Measurements from ENCODE around the gene GCSH. TPM values are rescaled to one million over a fixed set of nuclear protein-coding genes. Genes with fewer than 3 reads are reported as not detected.

Gene GCSH
- total and polyA plus RNA-seq, 2 experiments from 2014 or later, result 15.8 to 78.9 TPM

DNA sequence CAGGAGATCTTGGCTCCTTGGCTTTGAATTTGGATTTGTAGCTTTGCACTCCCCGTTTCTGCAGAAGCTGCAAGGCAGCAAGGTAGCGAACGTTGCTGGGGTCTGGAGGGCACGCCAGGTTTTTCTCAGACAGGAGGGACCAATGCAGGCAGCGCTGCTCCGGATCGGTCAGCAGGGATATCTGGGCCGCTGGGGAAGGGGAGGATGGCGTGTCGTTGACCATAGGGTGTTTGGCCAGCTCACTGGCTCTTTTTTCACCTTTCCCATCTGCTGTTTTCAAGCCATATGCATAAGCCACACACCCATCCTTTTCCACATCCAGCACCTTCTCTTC lies 34.9 kb downstream of the GCSH start:
- no peaks in the 10 kb centered on the region for H3K36me3 ChIP-seq
- H3K4me1 ChIP-seq (ENCODE audit: low read depth), result no peaks in the 10 kb centered on the region
- no peak overlapping the region for H3K27ac ChIP-seq
- H3K4me3 ChIP-seq, result no peak overlapping the region
- no peaks in the 10 kb centered on the region for H3K9me3 ChIP-seq (ENCODE audit: low read depth)
- TF ChIP-seq, protein P1, sequence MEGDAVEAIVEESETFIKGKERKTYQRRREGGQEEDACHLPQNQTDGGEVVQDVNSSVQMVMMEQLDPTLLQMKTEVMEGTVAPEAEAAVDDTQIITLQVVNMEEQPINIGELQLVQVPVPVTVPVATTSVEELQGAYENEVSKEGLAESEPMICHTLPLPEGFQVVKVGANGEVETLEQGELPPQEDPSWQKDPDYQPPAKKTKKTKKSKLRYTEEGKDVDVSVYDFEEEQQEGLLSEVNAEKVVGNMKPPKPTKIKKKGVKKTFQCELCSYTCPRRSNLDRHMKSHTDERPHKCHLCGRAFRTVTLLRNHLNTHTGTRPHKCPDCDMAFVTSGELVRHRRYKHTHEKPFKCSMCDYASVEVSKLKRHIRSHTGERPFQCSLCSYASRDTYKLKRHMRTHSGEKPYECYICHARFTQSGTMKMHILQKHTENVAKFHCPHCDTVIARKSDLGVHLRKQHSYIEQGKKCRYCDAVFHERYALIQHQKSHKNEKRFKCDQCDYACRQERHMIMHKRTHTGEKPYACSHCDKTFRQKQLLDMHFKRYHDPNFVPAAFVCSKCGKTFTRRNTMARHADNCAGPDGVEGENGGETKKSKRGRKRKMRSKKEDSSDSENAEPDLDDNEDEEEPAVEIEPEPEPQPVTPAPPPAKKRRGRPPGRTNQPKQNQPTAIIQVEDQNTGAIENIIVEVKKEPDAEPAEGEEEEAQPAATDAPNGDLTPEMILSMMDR (IDR thresholded peaks at IDR 0.05; ENCODE audit: low read depth, low read length), result no peak
- DNase-seq (ENCODE audit: low read depth in 1 of 2, low spot score in 1 of 2), result no peak
- no peaks in the 10 kb centered on the region for H3K27me3 ChIP-seq

DNA sequence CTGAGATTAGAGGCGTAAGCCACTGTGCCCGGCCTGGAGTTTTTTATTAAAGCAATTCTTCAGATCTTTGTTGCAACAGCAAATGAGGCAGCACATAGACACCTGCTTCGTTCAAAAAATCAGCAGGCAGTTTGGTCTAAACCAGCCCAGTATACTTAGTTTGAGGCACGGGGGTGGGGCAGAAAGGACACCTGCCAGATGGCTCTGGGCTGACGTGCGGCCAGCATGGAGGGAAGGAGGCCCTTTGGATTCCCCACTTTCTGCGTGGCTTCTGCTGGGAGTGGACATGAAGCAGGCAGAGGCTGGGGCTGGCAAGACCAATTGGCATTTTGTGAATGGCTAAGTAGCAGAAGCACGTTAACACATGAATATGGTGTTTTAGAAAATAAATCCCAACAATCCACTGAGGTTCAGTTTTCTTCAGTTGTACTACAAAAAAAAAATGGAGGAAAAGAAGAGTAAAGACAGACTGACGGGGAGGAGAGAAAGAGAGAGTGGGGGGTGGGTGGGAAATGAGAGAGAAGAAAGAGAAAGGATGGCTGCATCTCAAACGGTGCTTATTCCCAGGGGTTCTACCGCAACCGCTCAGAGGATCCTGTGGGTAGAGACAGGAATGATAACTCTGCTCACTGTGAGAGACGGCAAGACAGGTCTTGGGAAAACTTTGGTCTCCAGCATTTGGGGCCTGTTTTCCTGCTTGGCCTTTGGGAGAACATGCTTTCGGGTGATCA lies 35.5 kb downstream of the GCSH start:
- no peaks in the 10 kb centered on the region for H3K9me3 ChIP-seq (ENCODE audit: low read depth)
- H3K36me3 ChIP-seq, result no peaks in the 10 kb centered on the region
- no peak overlapping the region for H3K4me3 ChIP-seq
- H3K4me1 ChIP-seq (ENCODE audit: low read depth), result no peaks in the 10 kb centered on the region
- no peaks in the 10 kb centered on the region for H3K27me3 ChIP-seq
- DNase-seq (ENCODE audit: low read depth in 1 of 2, low spot score in 1 of 2), result no peak
- TF ChIP-seq, protein P1 (IDR thresholded peaks at IDR 0.05; ENCODE audit: low read depth, low read length), result no peak
- H3K27ac ChIP-seq, result no peak overlapping the region

DNA sequence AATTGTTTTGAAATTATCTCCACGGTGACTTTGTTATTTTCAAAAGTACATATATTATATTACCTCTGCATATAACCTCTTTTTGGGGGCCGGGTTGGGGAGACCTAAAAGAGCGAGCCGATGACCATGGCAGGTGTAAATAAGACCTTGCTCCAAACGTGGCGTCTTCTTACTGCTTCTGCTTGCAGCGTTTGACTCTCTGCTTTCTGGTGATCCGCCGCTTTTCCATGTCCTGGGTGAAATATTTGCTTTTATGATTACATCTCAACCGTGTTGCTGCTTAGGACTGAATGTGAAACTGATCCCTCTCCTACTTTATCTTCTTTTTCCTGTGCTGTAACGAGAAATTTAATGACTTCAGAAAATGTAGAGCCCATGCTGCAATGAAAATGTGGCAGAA lies 42.4 kb downstream of the GCSH start:
- Histone ChIP-seq H3K27me3 (no peaks in the 10 kb centered on the region), H3K27ac (no peak overlapping the region), H3K9me3 (ENCODE audit: low read depth) (no peaks in the 10 kb centered on the region), H3K4me1 (ENCODE audit: low read depth) (no peaks in the 10 kb centered on the region), H3K36me3 (no peaks in the 10 kb centered on the region), H3K4me3 (no peak overlapping the region)
- TF ChIP-seq, protein P1 (IDR thresholded peaks at IDR 0.05; ENCODE audit: low read depth, low read length), result no peak
- DNase-seq (ENCODE audit: low read depth in 1 of 2, low spot score in 1 of 2), result no peak

DNA sequence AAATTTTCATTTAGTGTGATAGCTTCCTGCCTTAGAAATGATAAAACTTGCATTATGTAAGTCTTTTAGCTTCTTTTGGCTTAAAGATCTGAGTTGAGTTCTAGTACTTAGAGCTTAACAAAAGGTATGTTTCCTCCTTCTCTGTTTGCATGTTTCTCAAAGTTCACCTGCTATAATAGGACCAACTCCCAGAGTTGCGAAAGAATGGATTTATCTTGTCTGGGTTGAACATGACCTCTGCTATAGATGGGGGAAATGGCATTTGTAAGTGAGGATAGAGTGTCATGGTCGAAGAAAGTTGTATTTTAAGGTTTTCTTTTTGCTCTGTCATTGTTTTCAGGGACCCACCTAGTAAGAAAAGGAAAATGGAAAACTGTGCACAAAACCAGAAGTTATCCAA lies 53.4 kb downstream of the GCSH start:
- Histone ChIP-seq H3K4me3 (no peak overlapping the region), H3K9me3 (ENCODE audit: low read depth) (no peaks in the 10 kb centered on the region), H3K4me1 (ENCODE audit: low read depth) (peaks cover 19% of the 10 kb centered on the region), H3K27me3 (no peaks in the 10 kb centered on the region), H3K27ac (no peak overlapping the region), H3K36me3 (peaks cover 30% of the 10 kb centered on the region)
- TF ChIP-seq, protein P1 (IDR thresholded peaks at IDR 0.05; ENCODE audit: low read depth, low read length), result no peak
- DNase-seq (ENCODE audit: low read depth in 1 of 2, low spot score in 1 of 2), result no peak

DNA sequence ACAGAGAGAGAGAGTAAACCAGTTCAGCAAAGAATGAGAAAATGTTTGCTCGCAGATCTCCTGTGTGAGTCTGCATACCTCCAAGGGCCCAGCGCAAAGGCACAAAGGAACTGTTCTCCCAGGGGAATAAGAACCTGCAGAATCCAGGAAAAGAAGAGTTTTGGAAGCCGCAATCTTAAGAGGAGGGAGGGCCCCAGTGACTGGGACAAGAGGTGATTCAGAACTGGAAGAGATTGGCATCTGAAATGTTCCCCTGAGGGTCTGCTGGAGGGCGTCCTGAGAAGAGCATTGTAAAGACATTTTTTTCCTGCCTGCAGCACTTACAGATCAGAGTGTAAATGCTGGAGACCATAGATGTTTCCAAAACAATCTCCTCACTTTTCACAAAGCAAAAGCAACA lies 54.5 kb downstream of the GCSH start:
- Histone ChIP-seq H3K9me3 (ENCODE audit: low read depth) (no peaks in the 10 kb centered on the region), H3K27me3 (no peaks in the 10 kb centered on the region), H3K4me3 (no peak overlapping the region), H3K27ac (no peak overlapping the region), H3K4me1 (ENCODE audit: low read depth) (peaks cover 25% of the 10 kb centered on the region), H3K36me3 (peaks cover 30% of the 10 kb centered on the region)
- TF ChIP-seq, protein P1 (IDR thresholded peaks at IDR 0.05; ENCODE audit: low read depth, low read length), result no peak
- no peak for DNase-seq (ENCODE audit: low read depth in 1 of 2, low spot score in 1 of 2)
